AG04450 (cell line): ENCODE data around the gene PRR36. TPM values are rescaled to one million over a fixed set of nuclear protein-coding genes. Genes with fewer than 3 reads are reported as not detected.

ENCODE experiments used
- CTCF ChIA-PET: fragments of 300-600, 350-600 bp; formaldehyde crosslinking; extraction: SDS; loops from one replicate; lab custom pipeline; 2022; ENCODE audit warnings: antibody characterized with exemption, inconsistent platforms; lab: Charles Lee
- POLR2A ChIA-PET: fragments of 350-600 bp; formaldehyde crosslinking; extraction: SDS; loops from one replicate; lab custom pipeline; 2021; ENCODE audit warnings: antibody characterized with exemption, inconsistent platforms; lab: Yijun Ruan, JAX
- DNase-seq: peaks from one replicate; pipeline ENCODE4 v3.0.0-alpha.2; 2011; ENCODE audit warnings: low read depth, low spot score
- H3K27ac ChIP-seq: one replicate; pipeline ENCODE4 v1.5.1; 2012; ENCODE audit warnings: low read depth, low read length, control low read depth
- H3K27me3 ChIP-seq: one replicate; pipeline ENCODE4 v1.6.0; 2012; ENCODE audit warnings: low read length; ENCODE audit not compliant: control insufficient read depth, insufficient read depth
- H3K4me3 ChIP-seq: 2 replicates; pipeline ENCODE4 v1.5.1; 2011; ENCODE audit warnings: mild to moderate bottlenecking, low read depth, low read length, control low read depth
- H3K9me3 ChIP-seq: 2 replicates; pipeline ENCODE4 v1.5.1; 2012; ENCODE audit warnings: low read length; ENCODE audit not compliant: control insufficient read depth, insufficient read depth
- CTCF ChIP-seq: IDR thresholded peaks from 2 replicates; pipeline ENCODE4 v1.5.1; 2011; ENCODE audit warnings: low read depth, low read length, control low read depth, inconsistent platforms
- polyA plus RNA-seq: library from polyadenylated mRNA; depleted of rRNA; stranded (reverse); fragments of >200 nt; gene quantifications from 2 replicates; pipeline ENCODE4 v1.2.3, GENCODE V29; 2011

Gene PRR36
- polyA plus RNA-seq, 1 experiment, result not detected

- peak overlapping the region; percentile 43 for H3K4me3 ChIP-seq
- POLR2A ChIA-PET, result interaction anchor here (0.6 to 3.9 kb wide), 3 partner anchors 11 to 519 kb away, joined by 3 to 16 read pairs (median 4); partner anchors contain the start of gene MAP2K7
Measured at GRCh38 chr19:7917267-7918061, 43.3 kb upstream of the PRR36 start.

GRCh38 chr19:7916955-7917266 lies 42.7 kb upstream of the PRR36 start:
- H3K27ac ChIP-seq, result no peak overlapping the region
- CTCF ChIA-PET, result interaction anchor here (1.0 to 3.0 kb wide), 3 partner anchors 8 to 86 kb away, joined by 3 to 12 read pairs (median 5); no protein-coding TSS in a partner anchor
- TF ChIP-seq CTCF, result no peak
- peaks cover 7% of the 10 kb centered on the region for H3K27me3 ChIP-seq
- no peaks in the 10 kb centered on the region; the same call in 1 of the 2 replicates for H3K9me3 ChIP-seq
- POLR2A ChIA-PET, result interaction anchor here (1.1 to 3.9 kb wide), 2 partner anchors 11 to 13 kb away, joined by 4 to 16 read pairs; partner anchors contain the start of gene MAP2K7
- DNase-seq, result no peak
- peak overlapping the region; percentile 43 for H3K4me3 ChIP-seq

More at GRCh38 chr19:7917267-7918061, 43.3 kb upstream of the PRR36 start:
- H3K27ac ChIP-seq, result no peak overlapping the region
- H3K27me3 ChIP-seq, result peaks cover 7% of the 10 kb centered on the region
- no peaks in the 10 kb centered on the region; the same call in 1 of the 2 replicates for H3K9me3 ChIP-seq
- CTCF ChIA-PET, result interaction anchor here (0.6 to 3.0 kb wide), 6 partner anchors 9 to 815 kb away, joined by 4 to 12 read pairs (median 5); partner anchors contain the start of gene TIMM44
- DNase-seq, result no peak
- peak; percentile 68 for TF ChIP-seq CTCF

- Histone ChIP-seq H3K27ac (no peak overlapping the region), H3K9me3 (no peaks in the 10 kb centered on the region; the same call in 1 of the 2 replicates), H3K4me3 (peak overlapping the region; percentile 40), H3K27me3 (peaks cover 7% of the 10 kb centered on the region)
- no peak for DNase-seq
- TF ChIP-seq CTCF, result no peak
- CTCF ChIA-PET, result interaction anchor here (0.5 to 1.6 kb wide), 5 partner anchors 8 to 48 kb away, joined by 3 to 5 read pairs (median 3); no protein-coding TSS in a partner anchor
- POLR2A ChIA-PET, result interaction anchor here (1.0 to 3.9 kb wide), 2 partner anchors 13 to 23 kb away, joined by 8 to 16 read pairs; partner anchors contain the start of gene MAP2K7
Measured at GRCh38 chr19:7916103-7916954, 42.1 kb upstream of the PRR36 start.

- DNase-seq, result no peak
- peak overlapping the region; percentile 40 for H3K4me3 ChIP-seq
- H3K9me3 ChIP-seq, result no peaks in the 10 kb centered on the region; the same call in 1 of the 2 replicates
- TF ChIP-seq CTCF, result no peak; the same call in 1 of the 2 replicates
- peaks cover 7% of the 10 kb centered on the region for H3K27me3 ChIP-seq
- H3K27ac ChIP-seq, result no peak overlapping the region
- ChIA-PET POLR2A (interaction anchor here (0.6 to 3.9 kb wide), 3 partner anchors 12 to 22 kb away, joined by 6 to 16 read pairs (median 8); partner anchors contain the start of gene MAP2K7), CTCF (interaction anchor here (0.5 to 1.0 kb wide), 4 partner anchors 8 to 47 kb away, joined by 3 read pairs; no protein-coding TSS in a partner anchor)
Measured at GRCh38 chr19:7915250-7916102, 41.3 kb upstream of the PRR36 start.
